NCI-H2029 treated with DMSO at 0.1 percent for 48 hours (cell line): ENCODE data around the gene GPR146.

Experiments used
- DNase-seq: peaks from one replicate; lab custom pipeline; 2025; lab: John Stamatoyannopoulos, UW

Gene GPR146

DNA sequence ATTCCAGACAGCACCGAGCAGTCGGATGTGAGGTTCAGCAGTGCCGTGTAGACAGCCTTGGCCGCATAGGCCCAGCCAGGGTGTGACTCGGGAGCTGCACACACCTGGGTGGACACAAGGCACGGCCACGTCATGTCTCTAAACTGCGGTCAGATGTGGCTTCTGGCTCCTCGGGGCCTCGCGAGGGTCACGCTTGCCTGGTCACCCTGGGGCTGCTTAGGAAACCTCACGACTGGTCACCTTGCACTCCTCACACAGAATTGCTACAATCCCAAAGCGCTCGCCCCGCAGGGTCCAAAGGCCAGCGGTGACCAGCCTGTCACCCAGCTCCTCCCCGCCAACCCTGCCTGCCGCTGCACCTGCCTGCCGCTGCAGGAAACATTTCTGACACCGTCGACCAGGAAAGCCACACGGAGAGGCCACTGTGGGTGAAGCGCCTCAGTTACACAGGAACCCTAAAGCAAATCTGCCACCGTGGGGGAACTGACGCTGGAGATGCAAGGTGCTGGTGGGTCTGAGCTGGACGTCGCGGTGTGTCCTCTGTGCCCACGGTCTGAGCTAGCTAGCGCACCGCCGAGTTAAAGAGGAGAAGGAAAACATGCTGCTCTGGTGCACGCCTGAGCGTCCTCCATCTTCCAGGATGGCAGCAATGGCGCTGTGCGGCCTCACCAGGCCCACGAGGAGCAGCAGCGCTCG, 48.6 kb downstream of the GPR146 start:
- DNase-seq, result no peak

GRCh38 chr7:1093502-1093843, 49.1 kb downstream of the GPR146 start:
- DNase-seq, result no peak

DNA sequence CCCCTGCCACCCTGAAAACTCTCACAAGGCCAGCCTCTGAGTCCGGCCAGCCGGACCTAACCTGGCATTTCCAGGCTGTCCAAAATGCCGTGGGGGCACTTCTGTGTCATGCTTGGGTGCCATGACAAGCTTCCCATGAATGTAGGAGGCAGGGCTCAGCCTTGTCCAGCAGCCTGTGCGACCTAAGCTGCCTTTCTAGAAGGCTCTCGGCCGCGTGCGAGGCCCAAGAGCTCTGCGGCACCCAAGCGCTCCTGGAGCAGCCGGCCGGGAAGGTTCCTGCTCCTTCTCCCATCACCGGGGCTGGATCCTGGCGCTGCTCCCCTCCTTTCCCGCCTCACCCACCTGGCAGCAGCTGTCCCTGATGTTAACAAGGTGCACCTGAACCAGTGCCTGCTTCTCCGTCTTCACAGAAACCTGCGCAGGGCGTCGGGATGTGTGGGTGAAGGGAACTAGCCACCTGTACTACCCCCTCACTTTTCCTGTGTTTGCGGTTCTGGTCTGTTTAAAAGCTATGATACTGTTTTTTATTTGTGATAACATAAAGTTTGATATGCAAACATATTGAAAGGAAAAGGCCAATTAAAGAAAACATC, 49.7 kb downstream of the GPR146 start:
- no peak for DNase-seq

- DNase-seq, result no peak
Measured at GRCh38 chr7:1094870-1095269, 50.5 kb downstream of the GPR146 start.

- DNase-seq, result no peak
Measured at GRCh38 chr7:1095621-1096155, 51.3 kb downstream of the GPR146 start.

GRCh38 chr7:1096156-1097119, 52.1 kb downstream of the GPR146 start:
- DNase-seq, result no peak

- no peak for DNase-seq
Measured at GRCh38 chr7:1097120-1097504, 52.8 kb downstream of the GPR146 start.

GRCh38 chr7:1098243-1099153, 54.2 kb downstream of the GPR146 start:
- DNase-seq, result no peak

GRCh38 chr7:1099154-1099542, 54.8 kb downstream of the GPR146 start:
- DNase-seq, result no peak

DNA sequence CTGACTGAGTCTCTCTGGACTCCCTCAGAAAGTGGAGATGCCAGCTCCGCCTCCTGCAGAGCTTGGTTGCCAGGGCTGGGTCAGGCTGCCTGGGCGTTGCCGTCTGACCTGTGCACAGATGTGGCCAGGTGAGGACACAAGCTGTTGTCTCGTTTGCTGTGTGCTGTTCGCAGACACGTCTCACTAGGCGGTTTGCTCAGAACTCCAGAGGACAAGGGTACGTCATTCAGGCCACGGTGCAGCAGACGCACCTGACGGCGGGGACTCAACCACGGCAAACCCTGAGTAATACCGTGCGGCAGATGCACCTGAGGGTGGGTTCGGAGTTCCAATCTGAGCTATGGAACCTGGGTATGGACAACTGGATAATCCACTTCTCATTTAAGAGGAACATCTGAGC, 55.3 kb downstream of the GPR146 start:
- no peak for DNase-seq

GRCh38 chr7:1100386-1100785, 56.0 kb downstream of the GPR146 start:
- no peak for DNase-seq

DNA sequence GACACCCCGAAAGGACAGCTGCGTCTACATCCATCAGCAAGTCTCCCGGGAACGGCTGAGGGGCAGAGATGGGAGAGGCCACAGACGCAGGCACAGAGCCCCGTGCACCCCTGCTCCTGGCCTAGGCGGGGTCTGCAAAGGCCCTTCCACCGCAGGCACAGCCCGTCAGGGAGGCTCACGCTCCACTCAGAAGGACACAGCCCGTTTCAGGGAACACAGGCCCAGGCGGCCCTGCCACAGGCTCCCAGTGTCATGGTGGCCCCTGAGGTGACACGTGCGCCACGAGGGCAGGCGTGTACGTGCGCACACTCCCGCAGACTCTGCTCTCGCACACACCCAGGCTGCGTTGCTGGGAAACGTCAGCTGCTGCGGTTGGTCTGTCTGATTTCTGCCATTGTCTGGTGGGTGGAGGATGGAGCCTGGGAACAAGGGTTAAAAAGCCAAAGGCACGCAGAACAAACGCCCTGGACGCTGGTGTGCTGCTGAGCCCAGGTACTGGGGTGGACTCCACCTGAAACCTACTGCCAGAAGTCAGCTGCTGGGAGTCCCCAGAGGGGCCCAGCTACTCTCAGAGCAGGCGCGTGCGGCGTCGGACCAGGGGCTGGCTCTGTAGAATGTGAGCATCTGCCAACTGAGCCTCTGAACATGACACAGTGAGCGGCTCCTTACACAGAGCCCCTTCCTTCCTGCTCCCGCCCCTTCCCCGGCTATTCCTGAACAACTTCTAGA, 56.7 kb downstream of the GPR146 start:
- no peak for DNase-seq

DNA sequence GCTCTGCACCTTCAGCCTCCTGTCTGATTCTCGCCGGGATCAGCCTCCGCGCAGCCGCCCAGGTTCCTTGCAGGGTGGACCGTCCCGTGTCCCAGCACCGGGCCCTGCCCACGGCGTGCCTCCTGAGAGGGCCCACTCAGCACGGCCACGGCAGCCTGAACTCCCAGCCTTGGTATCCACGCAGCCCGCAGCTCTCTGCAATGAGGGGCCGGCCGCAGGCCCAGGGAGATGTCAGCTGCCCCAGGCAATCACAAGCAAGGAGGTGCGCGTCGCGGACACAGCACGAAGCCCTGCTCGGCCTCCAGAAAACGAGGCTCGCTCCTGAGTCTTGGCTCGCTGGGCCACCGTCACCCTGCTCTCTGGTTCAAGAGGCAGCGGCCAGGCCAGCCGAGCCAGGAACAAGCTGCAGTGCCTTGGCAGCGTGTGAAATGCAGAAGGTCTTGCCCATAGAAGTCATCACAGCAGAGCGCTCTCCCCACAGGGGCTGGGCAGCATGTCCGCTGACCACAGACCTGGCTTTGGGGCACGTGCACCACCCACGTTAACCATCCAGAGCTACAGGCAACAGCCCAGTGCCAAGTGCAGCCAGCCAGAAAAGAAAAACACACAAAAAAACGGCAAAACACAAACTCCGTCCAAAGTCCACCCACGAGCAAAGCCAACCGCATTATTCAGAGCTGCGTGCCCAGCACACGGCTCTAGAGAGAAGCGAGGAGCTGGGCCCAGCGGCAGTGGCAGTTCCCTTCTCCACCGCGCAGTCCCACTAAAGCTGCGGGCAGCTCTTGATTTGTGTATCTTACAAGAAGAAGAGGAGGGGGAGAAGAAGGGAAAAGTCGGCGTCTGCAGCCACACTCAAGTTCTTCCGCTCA, 57.5 kb downstream of the GPR146 start:
- no peak for DNase-seq

DNA sequence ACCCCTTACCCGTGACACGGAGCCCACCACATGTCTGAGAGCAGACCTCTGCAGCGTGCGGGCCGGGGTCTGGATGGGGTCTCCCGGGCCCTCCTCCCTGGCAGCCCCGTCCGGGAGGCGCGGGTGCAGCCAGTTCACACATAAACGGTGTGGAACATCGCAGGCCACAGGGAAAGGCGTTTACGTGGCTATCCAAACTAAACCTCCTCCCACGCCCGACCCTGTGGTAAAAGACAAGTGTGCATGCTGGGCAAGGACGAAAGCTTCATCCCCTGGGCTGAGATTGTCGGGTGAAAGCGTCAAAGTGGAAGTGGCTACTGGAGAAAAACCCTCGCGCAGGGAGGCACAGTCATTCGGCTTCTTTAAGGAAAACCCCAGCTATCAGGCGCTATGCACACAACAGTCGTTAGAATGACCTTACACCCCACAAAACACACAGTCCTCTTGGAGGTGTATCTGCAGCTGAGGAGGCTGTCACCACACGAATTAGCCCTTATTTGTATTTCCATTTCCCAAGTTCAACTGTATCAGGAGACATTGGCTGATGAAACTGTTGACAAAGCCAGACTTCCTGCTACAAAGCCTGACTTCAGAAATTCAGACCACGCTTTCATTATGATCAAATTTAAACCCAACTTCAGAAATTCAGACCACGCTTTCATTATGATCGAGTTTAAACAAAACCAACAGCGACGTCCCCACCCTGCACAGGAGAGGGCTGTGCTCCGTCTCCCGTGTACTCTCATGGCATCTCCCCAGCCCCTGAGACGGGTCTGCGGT, 58.9 kb downstream of the GPR146 start:
- no peak for DNase-seq

- DNase-seq, result no peak
Measured at GRCh38 chr7:1103789-1104515, 59.6 kb downstream of the GPR146 start.

GRCh38 chr7:1104516-1105179, 60.3 kb downstream of the GPR146 start:
- no peak for DNase-seq

DNA sequence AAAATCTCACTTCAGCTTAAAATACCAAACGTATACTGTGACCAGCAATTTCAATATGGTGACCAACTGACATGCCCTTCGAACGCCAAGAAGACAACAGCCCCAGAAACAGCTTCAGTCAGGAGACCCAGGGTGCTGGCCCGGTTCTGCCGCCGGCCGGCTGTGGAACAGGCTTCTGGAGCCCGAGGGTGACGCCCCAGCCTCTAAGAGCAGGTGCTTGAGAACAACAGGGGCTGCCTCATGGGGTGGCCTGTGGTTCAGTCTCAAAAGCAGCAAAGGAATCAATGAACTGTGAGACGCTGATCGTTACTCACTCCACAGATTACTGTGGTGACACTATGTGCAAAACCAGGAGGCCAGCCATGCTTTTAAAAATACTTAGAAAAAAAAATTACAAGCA, 60.8 kb downstream of the GPR146 start:
- no peak for DNase-seq
